Liver (tissue), 9 donors: ENCODE measurements around the gene TMEM187. TPM values are rescaled to one million over a fixed set of nuclear protein-coding genes. Genes with fewer than 3 reads are reported as not detected.

Experiments
- DNase-seq: peaks from one replicate; pipeline ENCODE4 v3.0.0-alpha.2; 2017; ENCODE audit warnings: low spot score
- H3K27ac ChIP-seq, 2 donors: one replicate each; pipeline ENCODE4 v1.7.0; 2013; ENCODE audit warnings: inconsistent platforms in 2 of 2, low read length in 2 of 2, control low read depth in 1 of 2, low read depth in 1 of 2, mild to moderate bottlenecking in 1 of 2
- H3K27me3 ChIP-seq, 4 donors: one replicate each; pipeline versions ENCODE4 v1.6.1 to v1.7.0; 2013; ENCODE audit warnings: low read length in 3 of 4, inconsistent platforms in 1 of 4, mild to moderate bottlenecking in 1 of 4, moderate library complexity in 1 of 4; ENCODE audit not compliant: control insufficient read depth in 4 of 4, insufficient read depth in 4 of 4
- H3K36me3 ChIP-seq, 4 donors: one replicate each; pipeline versions ENCODE4 v1.6.1 to v1.7.0; 2013; ENCODE audit warnings: low read length in 3 of 4, mild to moderate bottlenecking in 3 of 4, low read depth in 1 of 4, moderate library complexity in 1 of 4; ENCODE audit not compliant: control insufficient read depth in 4 of 4, insufficient read depth in 3 of 4
- H3K4me1 ChIP-seq, 4 donors: one replicate each; pipeline versions ENCODE4 v1.6.1 to v1.7.0; 2013; ENCODE audit warnings: low read length in 3 of 4, mild to moderate bottlenecking in 3 of 4, moderate library complexity in 1 of 4; ENCODE audit not compliant: control insufficient read depth in 4 of 4, insufficient read depth in 4 of 4
- H3K4me3 ChIP-seq, 3 donors: one replicate each; pipeline versions ENCODE4 v1.6.1 to v1.7.0; 2013; ENCODE audit warnings: low read length in 3 of 3, control low read depth in 1 of 3, low read depth in 1 of 3, mild to moderate bottlenecking in 1 of 3
- H3K9ac ChIP-seq, 2 donors: one replicate each; pipeline ENCODE4 v1.7.0; 2013; ENCODE audit warnings: low read length in 2 of 2, mild to moderate bottlenecking in 2 of 2, moderate library complexity in 2 of 2, control low read depth in 1 of 2, low read depth in 1 of 2
- H3K9me3 ChIP-seq, 4 donors: one replicate each; pipeline versions ENCODE4 v1.6.1 to v1.7.0; 2013; ENCODE audit warnings: low read length in 3 of 4; ENCODE audit not compliant: control insufficient read depth in 4 of 4
- ATF3 ChIP-seq: IDR thresholded peaks from 2 replicates; pipeline ENCODE4 v1.6.1; 2016; ENCODE audit warnings: antibody characterized with exemption
- EGR1 ChIP-seq, 2 donors: IDR thresholded peaks; 2 replicates each; pipeline ENCODE4 v1.6.1; 2016 to 2018; ENCODE audit warnings: antibody characterized with exemption in 2 of 2, low read depth in 2 of 2
- FOXA1 ChIP-seq: IDR thresholded peaks from 2 replicates; pipeline ENCODE4 v1.6.1; 2016; ENCODE audit warnings: antibody characterized with exemption
- FOXA2 ChIP-seq: IDR thresholded peaks from 2 replicates; pipeline ENCODE4 v1.6.1; 2016; ENCODE audit warnings: antibody characterized with exemption
- GABPA ChIP-seq, 2 donors: IDR thresholded peaks in 1 of 2; conservative IDR thresholded peaks in 1 of 2; 2 replicates each; pipeline ENCODE4 v1.6.1; 2016; ENCODE audit warnings: antibody characterized with exemption in 2 of 2, mild to moderate bottlenecking in 1 of 2, moderate library complexity in 1 of 2
- HNF4A ChIP-seq, 2 donors: conservative IDR thresholded peaks; 2 replicates each; pipeline ENCODE4 v1.6.1; 2016; ENCODE audit warnings: antibody characterized with exemption in 2 of 2, mild to moderate bottlenecking in 2 of 2
- HNF4G ChIP-seq: IDR thresholded peaks from 2 replicates; pipeline ENCODE4 v1.6.1; 2016; ENCODE audit warnings: antibody characterized with exemption
- JUND ChIP-seq, 2 donors: IDR thresholded peaks; 2 replicates each; pipeline ENCODE4 v1.6.1; 2016; ENCODE audit warnings: antibody characterized with exemption in 2 of 2
- MAX ChIP-seq: IDR thresholded peaks from 2 replicates; pipeline ENCODE4 v1.6.1; 2016; ENCODE audit warnings: antibody characterized with exemption
- NR2F2 ChIP-seq: IDR thresholded peaks from 2 replicates; pipeline ENCODE4 v1.6.1; 2016; ENCODE audit warnings: antibody characterized with exemption
- RAD21 ChIP-seq, 2 donors: IDR thresholded peaks; 2 replicates each; pipeline ENCODE4 v1.6.1; 2016; ENCODE audit warnings: antibody characterized with exemption in 2 of 2, mild to moderate bottlenecking in 2 of 2
- RXRA ChIP-seq, 2 donors: IDR thresholded peaks; 2 replicates each; pipeline ENCODE4 v1.6.1; 2017 to 2018; ENCODE audit warnings: antibody characterized with exemption in 2 of 2, mild to moderate bottlenecking in 1 of 2
- SP1 ChIP-seq: IDR thresholded peaks from 2 replicates; pipeline ENCODE4 v1.6.1; 2018; ENCODE audit warnings: antibody characterized with exemption, mild to moderate bottlenecking
- TAF1 ChIP-seq: conservative IDR thresholded peaks from 2 replicates; pipeline ENCODE4 v1.6.1; 2016; ENCODE audit warnings: antibody characterized with exemption, mild to moderate bottlenecking
- YY1 ChIP-seq: IDR thresholded peaks from 2 replicates; pipeline ENCODE4 v1.6.1; 2016; ENCODE audit warnings: antibody characterized with exemption, mild to moderate bottlenecking
- ZBTB33 ChIP-seq: IDR thresholded peaks from 2 replicates; pipeline ENCODE4 v1.6.1; 2016; ENCODE audit warnings: antibody characterized with exemption
- WGBS: extraction: QIAGEN DNeasy Blood & Tissue Kit; methylation state at CpG from one replicate; pipeline ENCODE4 v1.1.7; 2013; 5-methylcytosine and 5-hydroxymethylcytosine counted together
- polyA plus RNA-seq, 2 donors: library from polyadenylated mRNA; stranded (reverse) in 1 of 2; unstranded in 1 of 2; fragments of 200-250 nt in 1 of 2; fragments of >200 nt in 1 of 2; fragmentation: Nextera tagmentation in 1 of 2; extraction: Ambion mirVana in 1 of 2; gene quantifications; one replicate each; pipeline versions ENCODE4 v1.2.1 to v1.2.3, GENCODE V29; 2013 to 2015
- total RNA-seq, 2 donors: library from RNA; depleted of rRNA; stranded (reverse); fragments of >200 nt; gene quantifications; one replicate each; pipeline ENCODE4 v1.2.3, GENCODE V29; 2014
- TF ChIP-seq, protein P1 (sequence below): IDR thresholded peaks from 2 replicates; pipeline ENCODE4 v1.6.1; 2016; ENCODE audit warnings: antibody characterized with exemption, mild to moderate bottlenecking
- TF ChIP-seq, protein P2 (sequence below): fragments of 150-350 bp; IDR thresholded peaks from 2 replicates; pipeline ENCODE4 v1.5.1; 2017; ENCODE audit warnings: improper control_type of control experiment, low read depth, low read length; ENCODE audit not compliant: missing input control
- donor health status: healthy.
- donor health status: healthy.
- donor health status: healthy.
- donor health status: healthy.
- donor health status: healthy.

The TMEM187 gene
- total and polyA plus RNA-seq, 4 donors = 2.9 to 5.8 (median 4.1) TPM

- no peak overlapping the region for H3K9ac ChIP-seq
- peak overlapping the region in 2 of 3 donors; percentile 81 to 98 for H3K4me3 ChIP-seq
- no peaks in the 10 kb centered on the region for H3K36me3 ChIP-seq
- H3K27me3 ChIP-seq = no peaks in the 10 kb centered on the region
- peaks cover 13 to 70% (median 59%) of the 10 kb centered on the region in 4 donors for H3K4me1 ChIP-seq
- DNase-seq = no peak
- no peaks in the 10 kb centered on the region for H3K9me3 ChIP-seq
- TF ChIP-seq ZBTB33 = no peak
- no peak for TF ChIP-seq TAF1
- no peak for TF ChIP-seq FOXA2
- TF ChIP-seq JUND (IDR thresholded peaks at IDR 0.05) = no peak
- no peak for TF ChIP-seq NR2F2
- TF ChIP-seq RXRA (IDR thresholded peaks at IDR 0.05) = no peak
- TF ChIP-seq, protein P1, sequence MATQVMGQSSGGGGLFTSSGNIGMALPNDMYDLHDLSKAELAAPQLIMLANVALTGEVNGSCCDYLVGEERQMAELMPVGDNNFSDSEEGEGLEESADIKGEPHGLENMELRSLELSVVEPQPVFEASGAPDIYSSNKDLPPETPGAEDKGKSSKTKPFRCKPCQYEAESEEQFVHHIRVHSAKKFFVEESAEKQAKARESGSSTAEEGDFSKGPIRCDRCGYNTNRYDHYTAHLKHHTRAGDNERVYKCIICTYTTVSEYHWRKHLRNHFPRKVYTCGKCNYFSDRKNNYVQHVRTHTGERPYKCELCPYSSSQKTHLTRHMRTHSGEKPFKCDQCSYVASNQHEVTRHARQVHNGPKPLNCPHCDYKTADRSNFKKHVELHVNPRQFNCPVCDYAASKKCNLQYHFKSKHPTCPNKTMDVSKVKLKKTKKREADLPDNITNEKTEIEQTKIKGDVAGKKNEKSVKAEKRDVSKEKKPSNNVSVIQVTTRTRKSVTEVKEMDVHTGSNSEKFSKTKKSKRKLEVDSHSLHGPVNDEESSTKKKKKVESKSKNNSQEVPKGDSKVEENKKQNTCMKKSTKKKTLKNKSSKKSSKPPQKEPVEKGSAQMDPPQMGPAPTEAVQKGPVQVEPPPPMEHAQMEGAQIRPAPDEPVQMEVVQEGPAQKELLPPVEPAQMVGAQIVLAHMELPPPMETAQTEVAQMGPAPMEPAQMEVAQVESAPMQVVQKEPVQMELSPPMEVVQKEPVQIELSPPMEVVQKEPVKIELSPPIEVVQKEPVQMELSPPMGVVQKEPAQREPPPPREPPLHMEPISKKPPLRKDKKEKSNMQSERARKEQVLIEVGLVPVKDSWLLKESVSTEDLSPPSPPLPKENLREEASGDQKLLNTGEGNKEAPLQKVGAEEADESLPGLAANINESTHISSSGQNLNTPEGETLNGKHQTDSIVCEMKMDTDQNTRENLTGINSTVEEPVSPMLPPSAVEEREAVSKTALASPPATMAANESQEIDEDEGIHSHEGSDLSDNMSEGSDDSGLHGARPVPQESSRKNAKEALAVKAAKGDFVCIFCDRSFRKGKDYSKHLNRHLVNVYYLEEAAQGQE = no peak
- no peak for TF ChIP-seq GABPA (IDR thresholded peaks at IDR 0.05 in 1 of 2, conservative IDR thresholded peaks at IDR 0.05 in 1 of 2)
- no peak for TF ChIP-seq HNF4G
- TF ChIP-seq EGR1 (IDR thresholded peaks at IDR 0.05; ENCODE audit: low read depth in 2 of 2) = no peak
- no peak for TF ChIP-seq SP1
- no peak for TF ChIP-seq YY1
- TF ChIP-seq FOXA1 = no peak
- no peak for TF ChIP-seq HNF4A (conservative IDR thresholded peaks at IDR 0.05)
- no peak for TF ChIP-seq RAD21 (IDR thresholded peaks at IDR 0.05)
- TF ChIP-seq, protein P2, sequence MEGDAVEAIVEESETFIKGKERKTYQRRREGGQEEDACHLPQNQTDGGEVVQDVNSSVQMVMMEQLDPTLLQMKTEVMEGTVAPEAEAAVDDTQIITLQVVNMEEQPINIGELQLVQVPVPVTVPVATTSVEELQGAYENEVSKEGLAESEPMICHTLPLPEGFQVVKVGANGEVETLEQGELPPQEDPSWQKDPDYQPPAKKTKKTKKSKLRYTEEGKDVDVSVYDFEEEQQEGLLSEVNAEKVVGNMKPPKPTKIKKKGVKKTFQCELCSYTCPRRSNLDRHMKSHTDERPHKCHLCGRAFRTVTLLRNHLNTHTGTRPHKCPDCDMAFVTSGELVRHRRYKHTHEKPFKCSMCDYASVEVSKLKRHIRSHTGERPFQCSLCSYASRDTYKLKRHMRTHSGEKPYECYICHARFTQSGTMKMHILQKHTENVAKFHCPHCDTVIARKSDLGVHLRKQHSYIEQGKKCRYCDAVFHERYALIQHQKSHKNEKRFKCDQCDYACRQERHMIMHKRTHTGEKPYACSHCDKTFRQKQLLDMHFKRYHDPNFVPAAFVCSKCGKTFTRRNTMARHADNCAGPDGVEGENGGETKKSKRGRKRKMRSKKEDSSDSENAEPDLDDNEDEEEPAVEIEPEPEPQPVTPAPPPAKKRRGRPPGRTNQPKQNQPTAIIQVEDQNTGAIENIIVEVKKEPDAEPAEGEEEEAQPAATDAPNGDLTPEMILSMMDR = no peak
- TF ChIP-seq MAX = no peak
- no peak for TF ChIP-seq ATF3
- under 1% methylated on average over 26 of the region's 26 CpGs for WGBS
- H3K27ac ChIP-seq = peak overlapping the region; percentile 19 to 95
Observed at GRCh38 chrX:153969904-153970356, 2.6 kb upstream of the TMEM187 start.
